GM18517 (cell line): ENCODE results near the gene CLN5.
"Not testable (repeated sequence)": the region's sequence is repeated elsewhere in the genome, so short reads cannot be mapped to it uniquely, and the experiment has no call there.

Experiments
- ATAC-seq: cut with Tn5 transposase; IDR thresholded peaks from one replicate; pipeline ENCODE4 v1.9.1; 2021; ENCODE audit warnings: mild to moderate bottlenecking, moderate library complexity; ENCODE audit not compliant: unreplicated experiment

Gene CLN5

DNA sequence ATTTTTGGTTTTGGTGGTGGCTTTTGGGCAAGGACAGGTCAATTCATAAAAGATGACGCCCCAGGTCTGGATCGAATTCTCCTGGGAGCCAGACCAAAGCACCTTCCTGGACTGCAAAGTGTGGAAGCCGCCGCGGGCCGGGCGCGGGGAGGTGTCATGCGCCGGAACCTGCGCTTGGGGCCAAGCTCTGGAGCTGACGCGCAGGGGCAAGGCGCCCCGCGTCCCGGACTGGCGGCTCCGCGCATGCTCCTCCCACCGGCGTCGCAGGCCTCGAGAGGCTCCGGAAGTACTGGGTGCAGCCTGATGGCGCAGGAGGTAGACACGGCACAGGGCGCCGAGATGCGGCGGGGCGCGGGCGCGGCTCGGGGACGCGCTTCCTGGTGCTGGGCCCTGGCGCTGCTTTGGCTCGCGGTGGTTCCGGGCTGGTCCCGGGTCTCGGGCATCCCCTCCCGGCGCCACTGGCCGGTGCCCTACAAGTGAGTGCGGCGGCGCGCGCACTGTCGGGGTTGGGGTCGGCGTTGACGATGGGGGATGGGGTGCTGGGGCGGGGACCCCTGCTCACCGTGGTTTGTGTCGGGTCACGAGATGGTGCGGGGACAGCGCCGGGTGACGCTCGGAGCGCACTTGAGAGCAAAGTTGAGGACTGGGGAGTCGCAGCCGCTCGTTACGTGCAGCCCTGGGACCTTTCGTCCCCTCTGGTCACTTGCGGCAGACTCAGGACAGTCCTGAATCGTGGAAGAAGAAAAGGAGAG lies at the start of gene CLN5:
Gene CLN5 (plus strand): TSS at position 286 of the 752 bp plus-strand sequence. CDS start 18 bp downstream, at position 304.
- ATAC-seq: peak; percentile 91

DNA sequence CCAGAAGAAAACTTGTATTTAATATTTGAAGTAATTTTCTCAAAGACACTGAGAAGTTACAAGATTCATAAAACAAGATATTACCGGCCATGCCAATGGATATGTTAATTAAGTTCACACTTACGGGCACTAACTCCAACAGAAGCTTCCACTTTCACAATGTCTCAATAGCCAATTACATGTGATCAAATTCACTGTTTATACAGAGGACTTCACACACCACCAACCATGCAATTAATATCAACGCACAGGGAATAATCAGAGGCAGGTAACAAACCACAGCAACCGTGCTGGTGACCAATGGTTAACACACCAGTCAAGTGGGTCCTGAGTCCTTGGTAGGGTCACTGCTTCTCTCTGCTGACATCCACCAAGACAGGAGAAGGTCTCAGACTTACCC lies 49.5 kb upstream of the CLN5 start:
- ATAC-seq: no peak

DNA sequence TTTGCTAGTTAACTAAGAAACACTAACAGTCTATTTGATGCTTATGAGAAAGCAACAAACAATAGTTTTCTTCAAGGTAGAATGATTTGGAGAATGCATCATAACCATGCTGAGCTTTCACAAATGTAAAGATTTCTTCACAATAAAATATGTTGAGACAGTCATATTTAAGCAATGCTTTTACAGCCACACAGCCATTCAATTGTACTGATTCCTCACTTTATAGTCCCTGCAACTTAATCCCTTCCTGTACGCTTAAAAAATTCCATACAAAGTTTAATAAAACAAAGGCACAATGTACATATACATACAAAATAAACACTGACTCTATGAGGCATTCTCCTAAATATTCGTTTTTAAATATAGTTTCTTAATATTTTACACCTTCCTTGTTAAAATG lies 48.2 kb upstream of the CLN5 start:
- ATAC-seq: no peak

DNA sequence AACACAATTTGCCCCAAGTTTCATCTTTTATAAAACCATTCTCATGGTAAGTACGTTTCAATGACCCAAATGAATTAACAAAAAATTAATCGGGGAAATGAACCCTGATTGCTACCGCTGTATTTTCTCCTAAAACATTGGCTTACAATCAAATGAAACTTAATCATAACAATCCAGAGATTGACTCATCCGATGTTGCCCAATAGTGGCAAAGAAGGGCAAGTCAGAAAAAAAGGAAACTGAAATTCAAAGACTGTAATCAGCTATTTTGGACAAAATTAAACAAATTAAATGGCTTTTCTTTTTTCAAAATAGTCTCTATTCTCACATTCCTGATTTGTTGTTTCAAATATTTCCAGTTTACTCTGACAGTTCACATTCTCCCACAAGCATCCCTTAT lies 47.4 kb upstream of the CLN5 start:
- ATAC-seq: no peak

DNA sequence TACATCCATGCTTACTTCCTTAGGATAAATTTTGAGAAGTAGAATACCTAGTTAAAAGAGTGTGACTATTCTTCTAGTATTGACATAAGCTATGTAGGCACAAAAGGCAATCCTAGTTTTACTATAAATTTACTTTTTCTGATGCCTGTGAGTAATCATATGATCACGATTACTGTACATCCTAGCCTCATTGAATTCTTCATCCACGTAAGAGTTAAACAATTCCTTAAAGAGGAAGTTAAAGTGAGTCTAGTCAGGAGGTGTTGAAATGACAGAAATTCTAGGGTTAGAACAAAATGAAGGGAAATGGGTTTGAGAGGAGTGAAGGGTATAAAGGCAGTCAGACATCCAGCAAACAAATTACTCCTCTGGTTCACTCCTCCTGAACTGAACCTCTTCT lies 43.7 kb upstream of the CLN5 start, which contains the start of gene ACOD1:
Gene ACOD1 (plus strand): TSS at position 363 of the 400 bp plus-strand sequence. CDS start 48 bp downstream, outside the sequence.
- no peak for ATAC-seq

DNA sequence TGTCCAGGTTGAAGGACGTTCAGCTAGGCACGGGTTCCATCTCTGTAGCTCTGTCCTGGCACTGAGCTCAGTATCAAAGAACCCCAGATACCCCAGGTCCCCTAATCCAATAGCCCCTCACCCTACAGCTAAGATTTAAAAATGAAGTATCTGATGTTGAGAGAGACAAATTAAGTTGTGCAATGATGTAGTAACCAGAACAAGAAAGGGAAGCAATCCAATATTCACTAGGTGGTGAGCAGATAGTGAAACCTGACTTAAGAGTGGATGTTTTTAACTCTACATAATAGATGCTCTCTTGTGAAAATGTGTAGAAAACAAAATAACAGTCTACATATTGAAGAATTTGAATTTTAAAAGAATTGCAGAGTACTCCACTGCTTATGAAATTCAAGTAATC lies 41.8 kb upstream of the CLN5 start:
- no peak for ATAC-seq

DNA sequence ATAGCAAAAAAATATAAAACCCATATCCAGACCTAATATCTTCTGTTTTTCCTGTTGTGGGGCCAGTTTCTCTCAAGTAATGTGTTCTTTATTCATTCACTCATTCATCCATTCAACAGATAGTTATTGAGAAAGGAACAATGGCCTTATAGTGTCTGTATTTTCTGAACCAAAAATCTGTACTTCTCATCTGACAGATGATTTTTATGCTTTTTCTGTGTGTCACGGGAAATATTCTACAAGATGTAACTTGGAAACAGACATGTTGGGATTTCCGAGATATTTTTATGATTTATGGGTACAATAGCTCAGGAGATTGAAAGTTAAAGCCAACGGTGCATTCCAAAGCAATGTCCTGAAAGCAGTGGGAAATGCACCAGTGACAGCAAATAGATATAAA lies 37.9 kb upstream of the CLN5 start:
- no peak for ATAC-seq

DNA sequence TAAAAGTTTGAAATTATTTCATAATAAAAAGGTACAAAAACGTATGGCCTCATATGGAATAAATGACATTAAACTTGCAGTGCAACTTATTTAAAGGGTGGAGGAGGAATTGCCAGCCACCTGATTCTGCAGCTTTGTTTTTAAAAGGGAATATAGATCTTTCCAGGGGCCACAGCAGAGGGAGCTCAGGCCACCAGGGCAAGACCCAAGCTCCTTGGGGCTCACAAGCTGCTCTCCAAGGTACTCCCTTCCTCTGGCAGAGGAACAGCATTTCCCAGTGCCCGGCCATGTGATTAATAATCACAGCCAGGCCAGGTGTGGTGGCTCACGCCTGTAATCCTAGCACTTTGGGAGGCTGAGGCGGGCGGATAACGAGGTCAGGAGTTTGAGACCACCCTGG lies 37.3 kb upstream of the CLN5 start:
- no peak for ATAC-seq

DNA sequence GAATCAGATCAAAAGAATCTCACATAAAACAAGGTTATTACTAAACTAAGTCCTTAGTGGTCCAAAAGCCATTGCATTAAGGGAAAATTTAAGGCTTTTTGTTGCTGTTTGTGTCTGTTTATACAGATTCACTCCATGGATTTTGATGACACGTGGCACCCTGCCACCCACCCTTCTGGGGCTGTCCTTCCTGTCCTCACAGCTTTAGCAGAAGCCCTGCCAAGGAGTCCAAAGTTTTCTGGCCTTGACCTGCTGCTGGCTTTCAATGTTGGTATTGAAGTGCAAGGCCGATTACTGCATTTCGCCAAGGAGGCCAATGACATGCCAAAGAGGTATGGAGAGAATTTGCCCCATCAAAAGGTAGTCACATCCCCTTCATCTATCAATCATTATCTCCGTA lies 36.7 kb upstream of the CLN5 start:
- ATAC-seq: no peak

DNA sequence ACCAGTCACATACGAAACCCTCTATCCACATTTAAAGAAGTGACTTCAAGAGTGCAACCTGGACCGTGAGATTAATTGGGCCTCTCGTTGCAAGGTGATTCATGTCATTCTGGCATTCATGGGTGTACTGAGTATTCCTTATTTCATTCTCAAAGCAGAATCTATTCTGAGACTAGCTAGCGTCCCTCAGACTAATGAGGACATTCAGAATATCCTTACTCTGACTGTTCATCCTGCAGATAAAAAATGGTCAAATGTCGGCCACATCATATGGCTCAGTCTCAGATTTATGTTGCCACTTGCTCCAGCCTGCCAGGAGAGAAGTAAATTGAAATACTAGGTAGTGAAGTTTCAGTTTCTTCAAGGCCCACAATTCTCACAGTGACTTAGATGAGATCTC lies 36.2 kb upstream of the CLN5 start:
- no peak for ATAC-seq

DNA sequence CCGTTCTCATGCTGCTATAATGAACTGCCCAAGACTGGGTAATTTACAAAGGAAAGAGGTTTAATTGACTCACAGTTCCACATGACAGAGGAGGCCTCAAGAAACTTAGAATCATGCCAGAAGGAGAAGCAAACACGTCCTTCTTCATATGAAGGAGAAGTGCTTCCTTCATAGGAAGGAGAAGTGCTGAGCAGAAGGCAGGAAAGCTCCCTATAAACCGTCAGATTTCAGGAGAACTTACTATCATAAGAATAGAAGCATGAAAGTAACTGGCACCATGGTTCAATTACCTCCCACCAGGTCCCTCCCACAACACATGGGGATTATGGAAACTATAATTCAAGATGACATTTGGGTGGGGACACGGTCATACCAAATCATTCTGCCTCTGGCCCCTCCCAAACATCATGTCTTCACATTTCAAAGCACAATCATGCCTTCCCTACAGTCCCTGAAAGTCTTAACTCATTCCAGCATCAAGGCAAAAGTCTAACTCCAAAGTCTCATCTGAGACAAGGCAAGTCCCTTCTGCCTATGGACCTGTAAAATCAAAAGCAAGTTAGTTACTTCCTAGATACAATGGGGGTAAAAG lies 32.9 kb upstream of the CLN5 start:
- ATAC-seq: no peak

DNA sequence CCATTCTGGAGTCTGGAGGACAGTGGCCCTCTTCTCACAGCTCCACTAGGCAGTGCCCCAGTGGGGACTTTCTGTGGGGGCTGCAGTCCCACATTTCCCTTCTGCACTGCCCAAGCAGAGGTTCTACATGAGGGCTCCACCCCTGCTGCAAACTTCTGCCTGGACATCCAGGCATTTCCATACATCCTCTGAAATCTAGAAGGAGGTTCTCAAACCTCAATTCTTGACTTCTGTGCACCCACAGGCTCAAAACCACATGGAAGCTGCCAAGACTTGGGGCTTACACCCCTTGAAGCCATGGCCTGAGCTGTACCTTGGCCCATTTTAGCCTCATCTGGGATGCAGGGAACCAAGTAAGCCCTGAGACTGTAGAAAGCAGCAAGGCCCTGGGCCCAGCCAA lies 32.1 kb upstream of the CLN5 start:
- ATAC-seq: not testable (repeated sequence)

DNA sequence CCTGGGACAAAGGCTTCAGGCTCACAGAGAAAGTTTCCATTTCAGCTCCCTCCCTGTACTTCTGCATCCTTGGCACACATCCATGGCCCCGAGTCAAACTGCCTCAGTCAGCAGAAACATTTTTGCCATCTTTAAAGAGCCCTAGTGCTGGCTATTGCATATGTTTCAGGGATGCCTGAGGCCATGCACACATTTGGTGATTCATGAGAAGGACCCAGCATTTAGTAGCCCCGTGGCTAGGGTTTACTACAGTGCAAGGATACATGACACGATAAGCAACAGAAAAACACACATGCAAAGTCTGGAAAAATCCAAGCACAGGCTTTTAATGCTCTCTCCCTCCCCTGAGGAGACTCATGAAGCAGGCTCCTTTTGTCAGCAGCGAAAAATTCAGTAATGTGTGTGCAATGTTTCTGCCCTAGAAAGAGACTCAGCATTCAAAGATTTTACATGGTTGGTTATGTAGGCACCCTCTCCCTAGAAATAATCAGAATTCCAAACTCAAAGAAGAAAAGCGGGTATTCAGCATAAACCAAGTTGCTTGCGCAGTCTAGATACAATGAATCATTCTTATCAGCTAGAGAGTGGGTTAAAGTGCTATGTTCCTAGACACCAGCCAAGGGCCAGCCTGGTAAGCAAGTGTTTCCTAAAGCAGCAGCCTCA lies 26.0 kb upstream of the CLN5 start:
- no peak for ATAC-seq

DNA sequence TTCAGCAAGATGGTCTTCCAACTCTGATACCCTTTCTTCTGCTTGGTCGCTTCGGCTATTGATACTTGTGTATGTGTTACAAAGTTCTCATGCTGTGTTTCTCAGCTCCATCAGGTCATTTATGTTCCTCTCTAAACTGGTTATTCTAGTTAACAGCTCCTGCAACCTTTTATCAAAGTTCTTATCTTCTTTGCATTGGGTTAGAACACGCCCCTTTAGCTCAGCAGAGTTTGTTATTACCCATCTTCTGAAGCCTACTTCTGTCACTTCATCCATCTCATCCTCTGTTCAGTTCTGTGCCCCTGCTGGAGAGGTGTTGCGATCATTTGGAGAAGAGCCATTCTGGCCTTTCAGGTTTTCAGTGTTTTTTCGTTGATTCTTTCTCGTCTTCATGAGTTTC lies 24.9 kb upstream of the CLN5 start:
- ATAC-seq: no peak

DNA sequence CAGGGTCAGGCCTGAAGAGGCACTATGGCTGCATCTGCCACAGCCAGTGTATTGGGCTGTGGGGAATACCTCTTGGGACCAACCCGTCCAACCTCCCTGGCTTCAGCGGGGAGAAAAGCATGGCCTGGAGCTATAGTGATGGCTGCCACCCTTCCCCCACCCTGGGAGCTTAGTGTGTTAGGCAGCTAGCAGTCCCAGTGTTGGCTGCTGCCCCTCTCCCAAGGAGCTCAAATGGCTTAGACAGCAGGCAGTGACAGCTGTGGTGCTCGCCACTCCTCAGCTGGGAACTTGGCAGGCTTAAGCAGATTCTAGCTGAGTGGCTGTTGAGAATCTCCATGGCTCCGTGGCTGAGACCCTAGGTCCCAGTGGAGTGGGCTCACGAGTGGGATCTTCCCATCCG lies 23.8 kb upstream of the CLN5 start:
- ATAC-seq: no peak

DNA sequence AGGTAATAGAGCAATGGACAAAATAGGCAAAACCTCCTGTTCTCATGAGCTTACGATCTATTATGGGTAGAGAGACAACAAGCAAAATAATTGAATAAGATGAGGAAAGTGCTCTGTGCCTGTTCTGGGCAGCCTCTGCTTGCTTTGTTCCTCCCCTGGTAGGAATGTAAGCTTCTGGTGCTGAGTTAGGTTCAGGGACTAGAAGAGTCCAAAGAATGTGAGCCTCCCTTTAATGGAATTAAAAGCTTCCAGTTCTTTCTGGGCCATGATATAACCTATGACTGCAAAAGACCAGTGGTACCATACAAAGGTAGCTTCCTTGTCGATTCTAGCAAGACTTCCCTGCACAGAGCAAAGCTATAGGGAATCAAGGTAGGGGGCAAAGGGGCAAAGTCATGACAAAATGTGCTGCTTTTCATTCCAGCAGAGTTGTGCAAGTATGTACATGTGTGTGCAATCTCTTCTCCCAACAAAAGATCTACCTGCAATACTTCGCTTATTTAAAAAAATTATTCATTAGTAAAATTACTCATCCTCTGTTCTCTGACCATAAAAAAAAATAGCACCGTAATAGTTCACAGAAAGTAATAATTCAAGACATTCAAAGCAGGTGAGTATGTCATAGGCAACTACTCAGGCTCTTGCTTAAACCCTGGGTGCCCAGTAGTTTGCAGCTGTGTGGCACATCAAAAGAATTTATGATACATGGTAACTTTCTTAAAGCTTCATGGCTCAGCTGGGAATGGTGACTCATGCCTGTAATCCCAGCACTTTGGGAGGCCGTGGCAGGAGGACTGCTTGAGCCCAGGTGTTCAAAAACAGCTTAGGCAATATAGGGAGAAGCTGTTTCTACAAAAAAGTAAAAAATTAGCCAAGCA lies 22.2 kb upstream of the CLN5 start:
- no peak for ATAC-seq

DNA sequence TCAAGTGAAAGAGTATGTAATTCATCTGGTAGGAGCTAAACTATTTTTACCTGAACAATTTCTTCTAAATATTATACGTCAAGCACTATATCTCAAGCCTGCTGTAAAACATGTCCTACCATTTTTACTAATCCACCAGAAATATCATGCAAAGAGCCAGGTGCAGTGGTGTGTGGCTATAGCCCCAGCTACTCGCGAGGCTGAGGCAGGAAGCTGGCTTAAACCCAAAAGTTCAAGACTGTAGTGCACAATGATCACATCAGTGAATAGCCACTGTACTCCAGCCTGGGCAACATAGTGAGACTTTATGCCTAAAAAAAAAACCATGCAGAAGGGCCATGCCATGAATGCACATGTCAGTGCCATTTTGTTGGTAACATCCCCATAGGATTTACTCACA lies 20.7 kb upstream of the CLN5 start:
- ATAC-seq: no peak

DNA sequence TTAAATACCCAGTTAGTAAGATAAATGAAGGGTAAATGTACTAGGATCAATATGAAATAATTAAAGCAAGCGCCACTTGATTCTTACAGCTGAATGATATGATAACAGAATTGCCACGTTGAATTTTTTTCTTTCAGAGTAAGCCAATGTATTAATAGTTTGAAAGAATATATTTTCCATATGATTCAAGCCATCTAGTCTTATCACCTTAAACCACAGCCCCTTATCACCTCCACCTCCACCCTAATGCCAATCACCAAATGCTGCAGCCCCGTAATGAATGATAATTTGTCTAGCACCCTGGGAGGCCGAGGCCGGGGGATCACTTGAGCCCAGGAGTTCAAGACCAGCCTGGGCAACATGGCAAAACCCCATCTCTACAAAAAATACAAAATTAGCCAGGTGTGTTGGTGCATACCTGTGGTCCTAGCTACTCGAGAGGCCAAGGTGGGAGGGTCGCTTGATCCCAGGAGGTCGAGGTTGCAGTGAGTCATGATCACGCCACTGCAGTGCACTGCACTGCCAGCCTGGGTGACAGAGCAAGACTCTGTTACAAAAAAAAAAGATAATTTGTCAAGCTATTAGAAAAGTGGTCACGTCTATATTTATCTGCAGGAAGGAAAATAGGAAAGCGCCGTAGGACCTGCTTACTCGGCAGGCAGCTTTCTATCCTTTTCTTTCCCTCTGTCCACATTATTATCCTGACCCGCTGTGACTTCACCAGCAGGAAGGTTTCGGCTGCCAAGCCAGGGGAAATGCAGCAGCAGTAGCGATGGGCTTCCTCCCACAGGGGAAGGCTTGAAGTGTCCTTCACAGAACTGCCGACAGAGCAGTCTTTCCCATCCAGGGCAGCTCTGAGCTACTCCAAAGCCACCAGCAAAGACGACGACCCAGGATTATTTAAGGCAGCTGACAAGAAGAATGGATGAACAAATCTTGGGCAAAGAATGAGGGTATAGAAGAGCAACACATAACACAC lies 19.7 kb upstream of the CLN5 start:
- no peak for ATAC-seq

DNA sequence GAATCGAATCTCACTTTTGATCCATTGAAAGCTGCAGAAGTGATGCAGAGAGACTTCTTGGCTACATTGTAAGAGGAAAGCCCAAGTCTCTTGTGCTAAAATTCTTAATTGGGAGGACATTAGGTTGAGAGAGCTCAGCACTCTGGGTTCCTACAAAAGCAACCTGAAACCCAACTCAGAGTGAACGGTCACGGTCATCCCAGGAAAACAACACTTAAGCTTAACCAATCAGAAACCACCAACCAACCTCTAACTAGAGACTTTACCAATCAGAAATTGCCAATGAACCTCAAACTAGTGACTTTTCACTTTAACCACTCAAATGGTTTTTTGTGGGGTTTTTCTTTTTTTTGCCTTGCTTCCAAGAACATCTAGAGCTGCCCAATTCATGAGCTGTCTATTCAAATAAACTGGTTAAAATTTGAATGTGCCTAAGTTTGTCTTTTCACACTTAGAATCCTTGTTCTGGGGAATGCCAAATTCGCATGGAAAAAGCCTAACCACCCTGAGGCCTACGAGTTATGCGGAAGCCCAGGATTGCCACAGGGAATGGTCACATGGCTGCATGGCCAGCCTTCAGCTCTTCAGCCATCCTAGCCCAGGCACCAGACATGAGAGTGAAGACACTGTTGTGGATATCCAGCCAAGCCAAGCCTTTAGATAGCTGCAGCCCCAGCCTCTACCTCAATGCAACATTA lies 17.8 kb upstream of the CLN5 start:
- ATAC-seq: no peak

DNA sequence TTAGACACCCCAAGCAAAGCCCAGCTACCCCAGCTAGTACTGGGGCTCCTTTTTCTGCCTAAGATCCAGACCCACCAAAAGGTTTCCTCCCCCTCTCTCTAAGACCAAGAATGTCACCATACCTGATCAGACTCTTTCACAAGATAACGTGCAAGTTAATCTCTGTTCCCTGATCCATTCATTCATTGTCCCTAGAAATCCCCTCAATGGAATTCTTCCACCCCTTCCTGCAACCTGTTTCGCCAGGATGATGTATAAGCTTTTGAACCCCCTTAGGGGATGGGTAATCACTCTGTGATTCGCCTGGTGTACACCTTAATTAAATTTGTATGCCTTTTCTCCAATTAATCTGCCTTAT lies 17.3 kb upstream of the CLN5 start:
- ATAC-seq: no peak
